ENCODE results near the gene AGFG2.

DNA sequence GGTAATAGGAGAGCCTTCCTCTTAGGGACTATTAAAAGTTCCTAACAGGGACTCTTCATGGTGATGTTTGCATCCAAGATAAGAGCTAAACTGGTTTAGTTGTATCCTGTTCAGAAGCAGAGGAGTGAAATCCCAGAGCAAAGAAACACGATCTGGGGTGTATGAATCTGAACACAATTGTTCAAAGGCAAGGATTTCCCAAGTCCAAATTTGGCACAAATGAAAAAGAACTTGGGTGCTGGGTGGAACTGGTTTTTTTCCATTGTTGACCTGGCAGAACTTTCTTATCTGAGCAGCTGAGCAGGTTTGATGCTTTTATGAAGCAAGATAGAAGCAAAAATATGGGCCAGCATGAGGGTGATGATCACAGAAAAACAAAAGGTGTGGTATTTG is 6.0 kb downstream of the AGFG2 start:
- no peak for TF ChIP-seq POLR2A (IDR thresholded peaks at IDR 0.05)
- TF ChIP-seq, protein P1, sequence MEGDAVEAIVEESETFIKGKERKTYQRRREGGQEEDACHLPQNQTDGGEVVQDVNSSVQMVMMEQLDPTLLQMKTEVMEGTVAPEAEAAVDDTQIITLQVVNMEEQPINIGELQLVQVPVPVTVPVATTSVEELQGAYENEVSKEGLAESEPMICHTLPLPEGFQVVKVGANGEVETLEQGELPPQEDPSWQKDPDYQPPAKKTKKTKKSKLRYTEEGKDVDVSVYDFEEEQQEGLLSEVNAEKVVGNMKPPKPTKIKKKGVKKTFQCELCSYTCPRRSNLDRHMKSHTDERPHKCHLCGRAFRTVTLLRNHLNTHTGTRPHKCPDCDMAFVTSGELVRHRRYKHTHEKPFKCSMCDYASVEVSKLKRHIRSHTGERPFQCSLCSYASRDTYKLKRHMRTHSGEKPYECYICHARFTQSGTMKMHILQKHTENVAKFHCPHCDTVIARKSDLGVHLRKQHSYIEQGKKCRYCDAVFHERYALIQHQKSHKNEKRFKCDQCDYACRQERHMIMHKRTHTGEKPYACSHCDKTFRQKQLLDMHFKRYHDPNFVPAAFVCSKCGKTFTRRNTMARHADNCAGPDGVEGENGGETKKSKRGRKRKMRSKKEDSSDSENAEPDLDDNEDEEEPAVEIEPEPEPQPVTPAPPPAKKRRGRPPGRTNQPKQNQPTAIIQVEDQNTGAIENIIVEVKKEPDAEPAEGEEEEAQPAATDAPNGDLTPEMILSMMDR (IDR thresholded peaks at IDR 0.05) = no peak
